CD4-positive, alpha-beta T cell treated with Interferon alpha-2 for 1 hour (primary cell): ENCODE data around the gene NEURL1B.

Experiments
- DNase-seq, 2 donors: peaks; one replicate each; pipeline ENCODE4 v3.0.0-alpha.2; 2020 to 2022

NEURL1B gene

GRCh38 chr5:172736508-172737135, 95.6 kb downstream of the NEURL1B start:
- no peak for DNase-seq

GRCh38 chr5:172739375-172739774, 98.3 kb downstream of the NEURL1B start:
- DNase-seq: no peak

- peak in 1 of 2 donors; percentile 53 for DNase-seq
Observed at GRCh38 chr5:172740428-172741205, 99.6 kb downstream of the NEURL1B start.
